ENCODE data around the gene ADAMTS13.
A peak's percentile ranks its signal among the peaks of the same experiment; 100 is the strongest.

Gene ADAMTS13

GRCh38 chr9:133415170-133415569 is 7.0 kb upstream of the ADAMTS13 start:
- no peak for TF ChIP-seq CTCF (conservative IDR thresholded peaks at IDR 0.05; ENCODE audit: low read length)
- H3K4me3 ChIP-seq (ENCODE audit: low read length): no peak overlapping the region
- DNase-seq (ENCODE audit: low read depth): no peak

GRCh38 chr9:133417541-133418461 is 4.4 kb upstream of the ADAMTS13 start, which contains the start of gene REXO4:
Gene REXO4 (minus strand): TSS chr9:133418010. CDS start chr9:133417844, 166 bp downstream.
- peak within 1 kb of the TSS; percentile 84 for H3K4me3 ChIP-seq (ENCODE audit: low read length)
- DNase-seq (ENCODE audit: low read depth): peak; percentile 86
- no peak for TF ChIP-seq CTCF (conservative IDR thresholded peaks at IDR 0.05; ENCODE audit: low read length)

GRCh38 chr9:133419005-133419404 is 3.2 kb upstream of the ADAMTS13 start:
- DNase-seq (ENCODE audit: low read depth): no peak
- no peak for TF ChIP-seq CTCF (conservative IDR thresholded peaks at IDR 0.05; ENCODE audit: low read length)
- H3K4me3 ChIP-seq (ENCODE audit: low read length): no peak overlapping the region; the same call in 1 of the 2 replicates

GRCh38 chr9:133420392-133420827 is 1.8 kb upstream of the ADAMTS13 start:
- no peak overlapping the region for H3K4me3 ChIP-seq (ENCODE audit: low read length)
- DNase-seq (ENCODE audit: low read depth): no peak
- no peak for TF ChIP-seq CTCF (conservative IDR thresholded peaks at IDR 0.05; ENCODE audit: low read length)

- no peak for DNase-seq (ENCODE audit: low read depth)
- no peak overlapping the region for H3K4me3 ChIP-seq (ENCODE audit: low read length)
- no peak for TF ChIP-seq CTCF (conservative IDR thresholded peaks at IDR 0.05; ENCODE audit: low read length)
Measured at GRCh38 chr9:133423216-133423615, 1.0 kb downstream of the ADAMTS13 start.

- TF ChIP-seq CTCF (conservative IDR thresholded peaks at IDR 0.05; ENCODE audit: low read length): no peak
- DNase-seq (ENCODE audit: low read depth): no peak
- H3K4me3 ChIP-seq (ENCODE audit: low read length): no peak overlapping the region
Measured at GRCh38 chr9:133424187-133424586, 2.0 kb downstream of the ADAMTS13 start.

Measured in AG10803 (cell line).